ENCODE results near the gene LMO1.

LMO1 gene

DNA sequence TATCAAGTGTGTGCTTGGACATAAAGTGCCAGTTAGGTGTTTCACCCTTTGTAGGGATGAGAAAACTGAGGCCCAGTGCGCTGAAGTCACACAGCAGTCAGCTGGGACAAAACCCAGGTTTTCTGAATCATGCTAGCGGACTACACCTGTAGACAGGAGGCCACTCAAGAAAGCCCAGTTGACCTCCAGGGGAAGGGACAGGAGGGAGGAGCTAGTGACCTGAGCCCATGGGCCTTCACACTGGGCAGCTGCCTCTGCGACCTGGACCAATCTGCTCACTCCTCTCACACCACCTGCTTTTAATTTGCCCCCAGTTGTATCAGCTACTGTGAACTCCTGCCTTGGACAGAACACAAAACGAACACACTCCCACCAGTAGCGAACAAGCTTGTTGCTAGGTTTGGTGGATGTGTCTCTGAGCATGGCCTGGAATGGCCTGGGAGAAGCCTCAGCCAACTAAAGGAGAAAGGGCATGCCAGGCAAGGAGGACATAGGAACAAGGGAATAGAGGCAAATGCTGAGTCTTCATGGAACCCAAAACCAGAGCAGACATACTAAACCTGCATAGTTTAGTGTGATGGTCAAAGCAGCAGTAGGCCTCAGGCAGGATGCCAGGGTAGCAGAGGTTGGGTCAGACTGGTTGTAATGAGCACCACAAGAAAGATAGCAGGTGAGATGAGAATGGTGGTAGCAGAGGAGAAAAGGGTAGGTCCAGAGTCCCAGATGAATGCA, 7.2 kb downstream of the LMO1 start:
- H3F3A ChIP-seq (ENCODE audit: low read depth) = no peaks in the 10 kb centered on the region
- no peak overlapping the region for H3K9ac ChIP-seq (ENCODE audit: low read depth, low read length, poor library complexity, severe bottlenecking)
- H2AFZ ChIP-seq (ENCODE audit: low read length) = no peak overlapping the region
- no peak overlapping the region for H3K4me2 ChIP-seq (ENCODE audit: low read depth, low read length, poor library complexity, severe bottlenecking)
- TF ChIP-seq EZH2phosphoT487 (IDR thresholded peaks at IDR 0.05; ENCODE audit: borderline replicate concordance) = no peak
- TF ChIP-seq, protein P1, sequence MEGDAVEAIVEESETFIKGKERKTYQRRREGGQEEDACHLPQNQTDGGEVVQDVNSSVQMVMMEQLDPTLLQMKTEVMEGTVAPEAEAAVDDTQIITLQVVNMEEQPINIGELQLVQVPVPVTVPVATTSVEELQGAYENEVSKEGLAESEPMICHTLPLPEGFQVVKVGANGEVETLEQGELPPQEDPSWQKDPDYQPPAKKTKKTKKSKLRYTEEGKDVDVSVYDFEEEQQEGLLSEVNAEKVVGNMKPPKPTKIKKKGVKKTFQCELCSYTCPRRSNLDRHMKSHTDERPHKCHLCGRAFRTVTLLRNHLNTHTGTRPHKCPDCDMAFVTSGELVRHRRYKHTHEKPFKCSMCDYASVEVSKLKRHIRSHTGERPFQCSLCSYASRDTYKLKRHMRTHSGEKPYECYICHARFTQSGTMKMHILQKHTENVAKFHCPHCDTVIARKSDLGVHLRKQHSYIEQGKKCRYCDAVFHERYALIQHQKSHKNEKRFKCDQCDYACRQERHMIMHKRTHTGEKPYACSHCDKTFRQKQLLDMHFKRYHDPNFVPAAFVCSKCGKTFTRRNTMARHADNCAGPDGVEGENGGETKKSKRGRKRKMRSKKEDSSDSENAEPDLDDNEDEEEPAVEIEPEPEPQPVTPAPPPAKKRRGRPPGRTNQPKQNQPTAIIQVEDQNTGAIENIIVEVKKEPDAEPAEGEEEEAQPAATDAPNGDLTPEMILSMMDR (conservative IDR thresholded peaks at IDR 0.05; ENCODE audit: low read length) = no peak
- no peaks in the 10 kb centered on the region for H3K9me2 ChIP-seq (replicated peaks; ENCODE audit: low read depth, low read length)
- H3K4me1 ChIP-seq (ENCODE audit: insufficient read depth, low read length, poor library complexity, severe bottlenecking) = peaks cover 13% of the 10 kb centered on the region
- H3K27me3 ChIP-seq (ENCODE audit: insufficient read depth, low read length, poor library complexity, severe bottlenecking) = no peaks in the 10 kb centered on the region
- H3K36me3 ChIP-seq (ENCODE audit: insufficient read depth, low read length) = no peaks in the 10 kb centered on the region
- H3K79me2 ChIP-seq (ENCODE audit: insufficient read depth, low read length) = no peaks in the 10 kb centered on the region
- no peaks in the 10 kb centered on the region for H4K20me1 ChIP-seq (ENCODE audit: insufficient read depth, low read length, poor library complexity, severe bottlenecking)
- no peak overlapping the region for H3K4me3 ChIP-seq (ENCODE audit: low read length, poor library complexity, severe bottlenecking)
- H3K9me3 ChIP-seq (ENCODE audit: insufficient read depth, low read depth, low read length) = no peaks in the 10 kb centered on the region

DNA sequence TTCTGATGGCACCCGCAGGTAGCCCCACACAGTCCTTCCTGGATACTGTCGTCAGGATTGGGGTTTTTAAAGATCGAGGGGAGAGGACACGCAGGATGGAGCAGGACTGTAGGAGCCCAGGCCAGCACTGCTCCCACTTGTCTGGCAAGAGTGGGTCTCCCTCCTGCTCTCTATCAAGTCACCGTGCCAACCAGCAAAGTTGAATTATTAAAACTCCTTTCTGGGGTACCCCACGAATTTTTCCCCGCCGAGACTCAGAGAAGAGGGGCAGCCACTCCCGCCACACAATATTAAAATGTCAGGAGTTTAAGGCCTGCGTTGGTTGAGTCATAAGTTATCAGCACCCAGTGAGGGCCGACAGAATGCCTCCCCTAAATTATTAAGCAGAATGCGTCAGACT, 10.1 kb downstream of the LMO1 start:
- H2AFZ ChIP-seq (ENCODE audit: low read length) = no peak overlapping the region
- H3K4me2 ChIP-seq (ENCODE audit: low read depth, low read length, poor library complexity, severe bottlenecking) = no peak overlapping the region
- H3K4me1 ChIP-seq (ENCODE audit: insufficient read depth, low read length, poor library complexity, severe bottlenecking) = no peaks in the 10 kb centered on the region
- no peak overlapping the region for H3K4me3 ChIP-seq (ENCODE audit: low read length, poor library complexity, severe bottlenecking)
- no peak overlapping the region for H3K9ac ChIP-seq (ENCODE audit: low read depth, low read length, poor library complexity, severe bottlenecking)
- TF ChIP-seq, protein P1 (conservative IDR thresholded peaks at IDR 0.05; ENCODE audit: low read length) = no peak
- no peak for TF ChIP-seq EZH2phosphoT487 (IDR thresholded peaks at IDR 0.05; ENCODE audit: borderline replicate concordance)
- no peaks in the 10 kb centered on the region for H3K9me3 ChIP-seq (ENCODE audit: insufficient read depth, low read depth, low read length)
- H3K27me3 ChIP-seq (ENCODE audit: insufficient read depth, low read length, poor library complexity, severe bottlenecking) = no peaks in the 10 kb centered on the region
- no peaks in the 10 kb centered on the region for H3K9me2 ChIP-seq (replicated peaks; ENCODE audit: low read depth, low read length)
- H4K20me1 ChIP-seq (ENCODE audit: insufficient read depth, low read length, poor library complexity, severe bottlenecking) = no peaks in the 10 kb centered on the region
- H3F3A ChIP-seq (ENCODE audit: low read depth) = no peaks in the 10 kb centered on the region
- H3K36me3 ChIP-seq (ENCODE audit: insufficient read depth, low read length) = no peaks in the 10 kb centered on the region
- no peaks in the 10 kb centered on the region for H3K79me2 ChIP-seq (ENCODE audit: insufficient read depth, low read length)

DNA sequence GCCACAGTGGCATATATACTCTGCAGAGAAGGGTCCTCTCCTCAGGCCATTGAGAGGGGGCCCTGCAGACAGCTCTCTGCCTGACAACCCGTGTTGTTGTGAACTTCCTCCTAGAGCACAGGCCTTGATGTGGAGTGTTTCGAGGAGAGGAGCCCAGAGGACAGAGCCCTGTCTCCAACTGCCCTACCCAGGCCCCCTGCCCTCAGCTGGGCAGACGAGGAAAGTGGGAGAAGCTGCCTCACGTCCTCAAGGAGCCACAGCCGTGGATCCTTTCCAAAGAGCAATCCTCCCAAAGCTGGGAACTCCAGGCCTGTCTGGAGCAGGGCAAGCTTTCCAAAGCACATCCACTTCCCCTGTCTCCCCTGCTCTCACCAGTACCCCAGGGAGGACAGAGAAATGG, 10.7 kb downstream of the LMO1 start:
- Histone ChIP-seq H3K9ac (ENCODE audit: low read depth, low read length, poor library complexity, severe bottlenecking) (no peak overlapping the region), H3K9me3 (ENCODE audit: insufficient read depth, low read depth, low read length) (no peaks in the 10 kb centered on the region), H3F3A (ENCODE audit: low read depth) (no peaks in the 10 kb centered on the region), H2AFZ (ENCODE audit: low read length) (no peak overlapping the region), H3K4me3 (ENCODE audit: low read length, poor library complexity, severe bottlenecking) (no peak overlapping the region), H4K20me1 (ENCODE audit: insufficient read depth, low read length, poor library complexity, severe bottlenecking) (no peaks in the 10 kb centered on the region), H3K4me1 (ENCODE audit: insufficient read depth, low read length, poor library complexity, severe bottlenecking) (no peaks in the 10 kb centered on the region), H3K27me3 (ENCODE audit: insufficient read depth, low read length, poor library complexity, severe bottlenecking) (no peaks in the 10 kb centered on the region), H3K79me2 (ENCODE audit: insufficient read depth, low read length) (no peaks in the 10 kb centered on the region), H3K4me2 (ENCODE audit: low read depth, low read length, poor library complexity, severe bottlenecking) (no peak overlapping the region), H3K36me3 (ENCODE audit: insufficient read depth, low read length) (no peaks in the 10 kb centered on the region), H3K9me2 (replicated peaks; ENCODE audit: low read depth, low read length) (no peaks in the 10 kb centered on the region)
- TF ChIP-seq EZH2phosphoT487 (IDR thresholded peaks at IDR 0.05; ENCODE audit: borderline replicate concordance) = no peak
- TF ChIP-seq, protein P1 (conservative IDR thresholded peaks at IDR 0.05; ENCODE audit: low read length) = no peak

All from Loucy (cell line).